Measurements from ENCODE around the gene RFNG.
"Not testable (repeated sequence)": the region's sequence is repeated elsewhere in the genome, so short reads cannot be mapped to it uniquely, and the experiment has no call there.

Gene RFNG

GRCh38 chr17:82041144-82041814 is 10.3 kb downstream of the RFNG start:
- DNase-seq, result peak; percentile 37

GRCh38 chr17:82039695-82040299 is 11.8 kb downstream of the RFNG start:
- DNase-seq, result no peak

- not testable (repeated sequence) for DNase-seq
Observed at GRCh38 chr17:82038796-82039409, 12.7 kb downstream of the RFNG start.

GRCh38 chr17:82037889-82038195 is 13.8 kb downstream of the RFNG start:
- DNase-seq, result no peak

- peak; percentile 97 for DNase-seq
Observed at GRCh38 chr17:82037092-82037888, 14.3 kb downstream of the RFNG start, which contains the start of gene DCXR. DCXR (minus strand) TSS chr17:82037697; CDS start chr17:82037682, 15 bp downstream.

- DNase-seq, result no peak
Observed at GRCh38 chr17:82036634-82037091, 14.9 kb downstream of the RFNG start.

- DNase-seq, result no peak
Observed at GRCh38 chr17:82035956-82036633, 15.5 kb downstream of the RFNG start.

- DNase-seq, result no peak
Observed at GRCh38 chr17:82035488-82035887, 16.1 kb downstream of the RFNG start.

- DNase-seq, result no peak
Observed at GRCh38 chr17:82034371-82035011, 17.1 kb downstream of the RFNG start.

GRCh38 chr17:82033359-82034085 is 18.1 kb downstream of the RFNG start:
- DNase-seq, result no peak

- no peak for DNase-seq
Observed at GRCh38 chr17:82031885-82032627, 19.6 kb downstream of the RFNG start.

- DNase-seq, result peak; percentile 41
Observed at GRCh38 chr17:82031303-82031884, 20.2 kb downstream of the RFNG start, which contains the start of gene RAC3. RAC3 (plus strand) TSS chr17:82031678; CDS start chr17:82031762, 84 bp downstream.

- peak; percentile 82 for DNase-seq
Observed at GRCh38 chr17:82030470-82031302, 20.9 kb downstream of the RFNG start.

GRCh38 chr17:82029990-82030469 is 21.6 kb downstream of the RFNG start:
- no peak for DNase-seq

- DNase-seq, result no peak
Observed at GRCh38 chr17:82029391-82029790, 22.2 kb downstream of the RFNG start.

GRCh38 chr17:82028966-82029365 is 22.6 kb downstream of the RFNG start:
- no peak for DNase-seq

- no peak for DNase-seq
Observed at GRCh38 chr17:82028246-82028645, 23.4 kb downstream of the RFNG start.

GRCh38 chr17:82025401-82026107 is 26.1 kb downstream of the RFNG start:
- no peak for DNase-seq

- no peak for DNase-seq
Observed at GRCh38 chr17:82024859-82025258, 26.8 kb downstream of the RFNG start.
